Panc1 (cell line): ENCODE results near the gene KRT4. TPM values are rescaled to one million over a fixed set of nuclear protein-coding genes. Genes with fewer than 3 reads are reported as not detected.

Source experiments
- ATAC-seq: fragments of 200-7000 bp; cut with Tn5 transposase; 2 replicates; pipeline ENCODE4 v1.9.1; 2020; ENCODE audit warnings: mild to moderate bottlenecking, moderate library complexity
- BruUV-seq: library from RNA; stranded (reverse); fragments of 400-500 nt; replicated peaks from 2 replicates; lab custom pipeline; 2021; lab: Mats Ljungman, UMichigan
- CTCF ChIA-PET: fragments of 300-600 bp; sonication (Branson Sonifier 250); formaldehyde crosslinking; loops from one replicate; lab custom pipeline; 2022; ENCODE audit warnings: antibody characterized with exemption; lab: Charles Lee
- POLR2A ChIA-PET: fragments of 300-600 bp; sonication (Branson Sonifier 250); formaldehyde crosslinking; loops from one replicate; lab custom pipeline; 2022; ENCODE audit warnings: antibody characterized with exemption; lab: Charles Lee
- DNase-seq: peaks from one replicate; pipeline ENCODE4 v3.0.0-alpha.2; 2010; ENCODE audit warnings: low read depth, low spot score
- H3K27ac ChIP-seq: 2 replicates; pipeline ENCODE4 v1.5.1; 2011; ENCODE audit warnings: mild to moderate bottlenecking, low read length, inconsistent platforms
- H3K27me3 ChIP-seq: fragments of 200-500 bp; sonication (Bioruptor generic); 2 replicates; pipeline ENCODE4 v1.6.0; 2014; ENCODE audit warnings: low read length, inconsistent platforms; ENCODE audit not compliant: control insufficient read depth, insufficient read depth
- H3K36me3 ChIP-seq: fragments of 200-500 bp; sonication (Bioruptor generic); 2 replicates; pipeline ENCODE4 v1.5.1; 2014; ENCODE audit warnings: inconsistent platforms, mild to moderate bottlenecking, low read length, moderate library complexity; ENCODE audit not compliant: control insufficient read depth, insufficient read depth
- H3K4me1 ChIP-seq: 2 replicates; pipeline ENCODE4 v1.5.1; 2011; ENCODE audit warnings: inconsistent platforms, mild to moderate bottlenecking, low read length, moderate library complexity; ENCODE audit not compliant: control insufficient read depth, insufficient read depth
- H3K4me3 ChIP-seq, 2 experiments: 2 replicates each; pipeline ENCODE4 v1.5.1; 2011 to 2012; ENCODE audit warnings: low read depth in 2 of 2, low read length in 2 of 2, mild to moderate bottlenecking in 2 of 2, inconsistent platforms in 1 of 2, moderate library complexity in 1 of 2
- H3K9me3 ChIP-seq: fragments of 200-500 bp; sonication (Bioruptor generic); 2 replicates; pipeline ENCODE4 v1.5.1; 2014; ENCODE audit warnings: low read depth, mild to moderate bottlenecking, inconsistent platforms, low read length, moderate library complexity; ENCODE audit not compliant: control insufficient read depth, insufficient read depth
- POLR2AphosphoS5 ChIP-seq: IDR thresholded peaks from 2 replicates; pipeline ENCODE4 v1.6.1; 2012; ENCODE audit warnings: mild to moderate bottlenecking, low read depth, low read length, moderate library complexity
- SIN3A ChIP-seq: IDR thresholded peaks from 2 replicates; pipeline ENCODE4 v1.6.1; 2012; ENCODE audit warnings: low read depth, mild to moderate bottlenecking, low read length, moderate library complexity, borderline replicate concordance; ENCODE audit not compliant: insufficient read depth
- TCF7L2 ChIP-seq: IDR thresholded peaks from 2 replicates; pipeline ENCODE4 v1.6.1; 2011; ENCODE audit warnings: mild to moderate bottlenecking, low read depth, low read length, inconsistent platforms
- in situ Hi-C: cut with HindIII; loops from 2 replicates; pipeline ENCODE4 v1.10.0; 2016; ENCODE audit warnings: low sequenced_read_pairs, low pct_unique_long_range_greater_than_20kb
- intact Hi-C: fragments of 100-400 bp; cut with micrococcal nuclease; formaldehyde crosslinking; loops from one replicate; pipeline ENCODE4 v1.10.0; 2022; ENCODE audit not compliant: unreplicated experiment
- total RNA-seq: library from RNA; stranded (reverse); gene quantifications from one replicate; pipeline ENCODE4 v1.2.1, GENCODE V29; 2021; ENCODE audit not compliant: unreplicated experiment
- TF ChIP-seq, protein P1 (sequence below): fragments of 450-650 bp; IDR thresholded peaks from 2 replicates; pipeline ENCODE4 v1.5.1; 2017; ENCODE audit warnings: mild to moderate bottlenecking
- TF ChIP-seq, protein P2 (sequence below), 2 experiments: IDR thresholded peaks; 2 replicates each; pipeline ENCODE4 v1.6.1; 2011 to 2012; ENCODE audit warnings: low read depth in 2 of 2, control low read depth in 1 of 2, low read length in 1 of 2, mild to moderate bottlenecking in 1 of 2, moderate library complexity in 1 of 2; ENCODE audit not compliant: insufficient read depth in 1 of 2

KRT4 gene
- total RNA-seq, 1 experiment from 2014 or later: 0.15 TPM

DNA sequence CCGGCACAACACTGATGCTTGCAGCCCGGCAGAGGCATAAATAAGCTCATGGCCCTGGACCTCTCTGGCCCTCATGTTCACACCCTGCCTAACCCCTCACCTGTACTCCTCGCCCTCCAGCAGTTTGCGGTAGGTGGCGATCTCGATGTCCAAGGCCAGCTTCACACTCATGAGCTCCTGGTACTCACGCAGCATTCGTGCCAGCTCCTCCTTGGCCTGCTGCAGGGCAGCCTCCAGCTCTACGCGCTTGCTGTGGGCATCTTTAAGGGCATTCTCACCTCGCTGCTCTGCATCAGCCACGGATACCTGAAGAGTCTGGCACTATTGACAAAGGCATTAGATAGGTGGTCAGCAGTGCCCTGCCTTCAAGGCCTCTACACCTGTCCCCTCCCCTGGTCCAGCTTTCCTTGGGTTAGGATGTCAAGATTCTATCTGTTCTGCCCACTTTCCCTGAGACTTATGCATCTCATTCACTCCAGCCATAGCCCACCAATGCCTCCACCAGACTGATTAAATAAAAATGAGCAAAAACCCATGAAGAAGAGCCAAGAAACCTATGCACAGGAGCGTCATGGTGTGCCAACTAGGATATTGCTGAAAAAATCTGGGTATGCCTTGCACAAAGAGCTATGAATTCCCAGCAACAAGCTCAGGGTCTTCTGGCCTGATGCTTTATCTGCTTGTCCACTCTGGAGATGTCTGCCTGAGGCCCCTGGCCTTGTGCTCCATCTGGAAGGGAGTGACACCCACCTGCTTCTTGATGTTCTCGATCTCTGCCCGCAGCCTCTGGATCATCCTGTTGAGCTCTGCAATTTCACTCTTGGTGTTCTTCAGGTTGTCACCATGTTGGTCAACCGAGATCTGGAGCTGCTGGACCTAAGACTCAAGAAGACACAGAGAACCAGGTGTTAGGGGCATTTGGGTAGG is 6.1 kb downstream of the KRT4 start:
- H3K27me3 ChIP-seq: peaks cover 6% of the 10 kb centered on the region; the same call in 1 of the 2 replicates
- no TSS peak for BruUV-seq
- no peaks in the 10 kb centered on the region for H3K4me1 ChIP-seq
- DNase-seq (no peak), ATAC-seq (no peak)
- no peaks in the 10 kb centered on the region for H3K36me3 ChIP-seq
- intact Hi-C loops (no loop called here), in situ Hi-C loops (no loop called here)
- no peaks in the 10 kb centered on the region for H3K9me3 ChIP-seq
- TF ChIP-seq TCF7L2 (no peak), SIN3A (no peak), POLR2AphosphoS5 (no peak)
- TF ChIP-seq, protein P1, sequence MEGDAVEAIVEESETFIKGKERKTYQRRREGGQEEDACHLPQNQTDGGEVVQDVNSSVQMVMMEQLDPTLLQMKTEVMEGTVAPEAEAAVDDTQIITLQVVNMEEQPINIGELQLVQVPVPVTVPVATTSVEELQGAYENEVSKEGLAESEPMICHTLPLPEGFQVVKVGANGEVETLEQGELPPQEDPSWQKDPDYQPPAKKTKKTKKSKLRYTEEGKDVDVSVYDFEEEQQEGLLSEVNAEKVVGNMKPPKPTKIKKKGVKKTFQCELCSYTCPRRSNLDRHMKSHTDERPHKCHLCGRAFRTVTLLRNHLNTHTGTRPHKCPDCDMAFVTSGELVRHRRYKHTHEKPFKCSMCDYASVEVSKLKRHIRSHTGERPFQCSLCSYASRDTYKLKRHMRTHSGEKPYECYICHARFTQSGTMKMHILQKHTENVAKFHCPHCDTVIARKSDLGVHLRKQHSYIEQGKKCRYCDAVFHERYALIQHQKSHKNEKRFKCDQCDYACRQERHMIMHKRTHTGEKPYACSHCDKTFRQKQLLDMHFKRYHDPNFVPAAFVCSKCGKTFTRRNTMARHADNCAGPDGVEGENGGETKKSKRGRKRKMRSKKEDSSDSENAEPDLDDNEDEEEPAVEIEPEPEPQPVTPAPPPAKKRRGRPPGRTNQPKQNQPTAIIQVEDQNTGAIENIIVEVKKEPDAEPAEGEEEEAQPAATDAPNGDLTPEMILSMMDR: no peak
- TF ChIP-seq, protein P2, sequence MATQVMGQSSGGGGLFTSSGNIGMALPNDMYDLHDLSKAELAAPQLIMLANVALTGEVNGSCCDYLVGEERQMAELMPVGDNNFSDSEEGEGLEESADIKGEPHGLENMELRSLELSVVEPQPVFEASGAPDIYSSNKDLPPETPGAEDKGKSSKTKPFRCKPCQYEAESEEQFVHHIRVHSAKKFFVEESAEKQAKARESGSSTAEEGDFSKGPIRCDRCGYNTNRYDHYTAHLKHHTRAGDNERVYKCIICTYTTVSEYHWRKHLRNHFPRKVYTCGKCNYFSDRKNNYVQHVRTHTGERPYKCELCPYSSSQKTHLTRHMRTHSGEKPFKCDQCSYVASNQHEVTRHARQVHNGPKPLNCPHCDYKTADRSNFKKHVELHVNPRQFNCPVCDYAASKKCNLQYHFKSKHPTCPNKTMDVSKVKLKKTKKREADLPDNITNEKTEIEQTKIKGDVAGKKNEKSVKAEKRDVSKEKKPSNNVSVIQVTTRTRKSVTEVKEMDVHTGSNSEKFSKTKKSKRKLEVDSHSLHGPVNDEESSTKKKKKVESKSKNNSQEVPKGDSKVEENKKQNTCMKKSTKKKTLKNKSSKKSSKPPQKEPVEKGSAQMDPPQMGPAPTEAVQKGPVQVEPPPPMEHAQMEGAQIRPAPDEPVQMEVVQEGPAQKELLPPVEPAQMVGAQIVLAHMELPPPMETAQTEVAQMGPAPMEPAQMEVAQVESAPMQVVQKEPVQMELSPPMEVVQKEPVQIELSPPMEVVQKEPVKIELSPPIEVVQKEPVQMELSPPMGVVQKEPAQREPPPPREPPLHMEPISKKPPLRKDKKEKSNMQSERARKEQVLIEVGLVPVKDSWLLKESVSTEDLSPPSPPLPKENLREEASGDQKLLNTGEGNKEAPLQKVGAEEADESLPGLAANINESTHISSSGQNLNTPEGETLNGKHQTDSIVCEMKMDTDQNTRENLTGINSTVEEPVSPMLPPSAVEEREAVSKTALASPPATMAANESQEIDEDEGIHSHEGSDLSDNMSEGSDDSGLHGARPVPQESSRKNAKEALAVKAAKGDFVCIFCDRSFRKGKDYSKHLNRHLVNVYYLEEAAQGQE (IDR thresholded peaks at IDR 0.05; ENCODE audit: insufficient read depth in 1 of 2, low read depth in 2 of 2, low read length in 1 of 2): no peak
- CTCF ChIA-PET: no interaction called here
- no peak overlapping the region for H3K27ac ChIP-seq
- POLR2A ChIA-PET: no interaction called here
- H3K4me3 ChIP-seq: no peak overlapping the region

DNA sequence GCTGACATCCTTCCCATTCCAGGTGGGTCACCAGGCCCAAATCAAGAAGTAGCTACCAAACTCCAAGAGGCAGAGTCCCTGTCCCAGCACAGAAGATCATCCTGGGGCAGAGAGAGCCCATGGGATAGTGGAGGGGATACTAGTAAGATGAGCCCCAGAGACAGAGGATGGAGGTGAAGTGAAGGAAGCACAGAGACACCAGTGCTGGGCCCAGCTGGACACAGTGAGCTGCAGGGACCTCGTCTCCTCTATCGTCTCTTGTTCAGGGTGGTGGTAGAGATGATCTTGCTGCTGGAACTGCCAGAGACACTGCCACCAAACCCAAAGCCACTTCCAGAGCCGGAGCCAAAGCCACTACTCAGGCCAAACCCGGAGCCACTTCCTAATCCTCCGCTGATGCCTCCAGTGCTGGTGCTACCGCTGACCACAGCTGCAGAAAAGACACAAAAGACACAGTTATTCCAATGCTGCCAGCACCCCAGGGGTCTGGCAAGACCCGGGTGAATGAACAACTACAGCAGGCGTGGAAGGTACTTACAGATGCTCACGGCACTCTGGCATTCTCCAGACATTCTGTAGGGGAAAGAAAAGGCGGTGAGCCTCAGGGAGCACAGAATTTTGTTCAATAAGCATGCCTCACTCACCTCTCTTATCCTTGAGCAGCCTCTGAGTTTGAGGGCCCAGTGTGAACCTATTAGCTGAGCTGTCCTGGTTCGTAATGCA is 6.9 kb downstream of the KRT4 start:
- TF ChIP-seq, protein P1: no peak
- TF ChIP-seq, protein P2 (IDR thresholded peaks at IDR 0.05; ENCODE audit: insufficient read depth in 1 of 2, low read depth in 2 of 2, low read length in 1 of 2): no peak
- TF ChIP-seq POLR2AphosphoS5 (no peak), SIN3A (no peak), TCF7L2 (no peak)
- POLR2A ChIA-PET: no interaction called here
- CTCF ChIA-PET: no interaction called here

More for the DNA sequence above, 6.9 kb downstream of the KRT4 start:
- H3K36me3 ChIP-seq: no peaks in the 10 kb centered on the region
- H3K4me1 ChIP-seq: no peaks in the 10 kb centered on the region
- peaks cover 6% of the 10 kb centered on the region; the same call in 1 of the 2 replicates for H3K27me3 ChIP-seq
- no peak overlapping the region for H3K27ac ChIP-seq
- H3K9me3 ChIP-seq: no peaks in the 10 kb centered on the region
- in situ Hi-C loops (no loop called here), intact Hi-C loops (no loop called here)
- BruUV-seq: no TSS peak
- DNase-seq (no peak), ATAC-seq (no peak)
- no peak overlapping the region for H3K4me3 ChIP-seq
